Small intestine (tissue), 7 donors: ENCODE results near the gene ARHGAP40. TPM values are rescaled to one million over a fixed set of nuclear protein-coding genes. Genes with fewer than 3 reads are reported as not detected.
"Not testable (repeated sequence)": the region's sequence is repeated elsewhere in the genome, so short reads cannot be mapped to it uniquely, and the experiment has no call there.

Experiments
- DNase-seq, 2 donors: peaks; one replicate each; pipeline versions ENCODE4 v3.0.0 to v3.0.0-alpha.2; 2013
- FAIRE-seq: peaks from 2 replicates; lab custom pipeline; 2012; peaks lifted over from hg19 to GRCh38; lab: Jason Lieb, UNC
- H3K27ac ChIP-seq, 3 donors: one replicate each; pipeline ENCODE4 v1.5.1; 2013; ENCODE audit warnings: low read length in 2 of 3, mild to moderate bottlenecking in 2 of 3, control low read depth in 1 of 3, inconsistent platforms in 1 of 3, low read depth in 1 of 3, moderate library complexity in 1 of 3
- H3K27me3 ChIP-seq, 3 donors: one replicate each; pipeline ENCODE4 v1.6.1; 2013; ENCODE audit warnings: low read length in 3 of 3, inconsistent platforms in 1 of 3; ENCODE audit not compliant: control insufficient read depth in 3 of 3, insufficient read depth in 3 of 3
- H3K36me3 ChIP-seq, 3 donors: one replicate each; pipeline ENCODE4 v1.6.1; 2013; ENCODE audit warnings: low read length in 3 of 3, inconsistent platforms in 1 of 3, low read depth in 1 of 3, mild to moderate bottlenecking in 1 of 3, moderate library complexity in 1 of 3; ENCODE audit not compliant: control insufficient read depth in 3 of 3, insufficient read depth in 2 of 3
- H3K4me1 ChIP-seq, 3 donors: one replicate each; pipeline ENCODE4 v1.6.1; 2013; ENCODE audit warnings: low read length in 2 of 3, inconsistent platforms in 1 of 3, low read depth in 1 of 3, mild to moderate bottlenecking in 1 of 3, moderate library complexity in 1 of 3; ENCODE audit not compliant: control insufficient read depth in 3 of 3, insufficient read depth in 2 of 3
- H3K4me3 ChIP-seq, 3 donors: one replicate each; pipeline ENCODE4 v1.5.1; 2013; ENCODE audit warnings: low read length in 3 of 3, control low read depth in 1 of 3, inconsistent platforms in 1 of 3, low read depth in 1 of 3, mild to moderate bottlenecking in 1 of 3, moderate library complexity in 1 of 3
- H3K9me3 ChIP-seq, 2 donors: one replicate each; pipeline ENCODE4 v1.6.1; 2013; ENCODE audit warnings: low read depth in 1 of 2, low read length in 1 of 2; ENCODE audit not compliant: control insufficient read depth in 2 of 2, insufficient read depth in 1 of 2
- WGBS, 3 donors: extraction: QIAGEN DNeasy Blood & Tissue Kit; methylation state at CpG; one replicate each; pipeline ENCODE4 v1.1.7; 2013; 5-methylcytosine and 5-hydroxymethylcytosine counted together
- polyA plus RNA-seq, 4 donors: library from polyadenylated mRNA; stranded (reverse) in 3 of 4; unstranded in 1 of 4; fragments of 200-250 nt in 3 of 4; fragments of 120-200 nt in 1 of 4; gene quantifications; one replicate each; pipeline versions ENCODE4 v1.2.1 to v1.2.3, GENCODE V29; 2013
- donor health status: healthy with polysubstance abuse.
- donor health status: control.
- donor health status: control.
- donor health status: Bipolar disorder and iron deficiency.
- donor health status: healthy.

The ARHGAP40 gene
- polyA plus RNA-seq, 4 donors: 0.01 to 0.06 TPM; not detected in 2

DNA sequence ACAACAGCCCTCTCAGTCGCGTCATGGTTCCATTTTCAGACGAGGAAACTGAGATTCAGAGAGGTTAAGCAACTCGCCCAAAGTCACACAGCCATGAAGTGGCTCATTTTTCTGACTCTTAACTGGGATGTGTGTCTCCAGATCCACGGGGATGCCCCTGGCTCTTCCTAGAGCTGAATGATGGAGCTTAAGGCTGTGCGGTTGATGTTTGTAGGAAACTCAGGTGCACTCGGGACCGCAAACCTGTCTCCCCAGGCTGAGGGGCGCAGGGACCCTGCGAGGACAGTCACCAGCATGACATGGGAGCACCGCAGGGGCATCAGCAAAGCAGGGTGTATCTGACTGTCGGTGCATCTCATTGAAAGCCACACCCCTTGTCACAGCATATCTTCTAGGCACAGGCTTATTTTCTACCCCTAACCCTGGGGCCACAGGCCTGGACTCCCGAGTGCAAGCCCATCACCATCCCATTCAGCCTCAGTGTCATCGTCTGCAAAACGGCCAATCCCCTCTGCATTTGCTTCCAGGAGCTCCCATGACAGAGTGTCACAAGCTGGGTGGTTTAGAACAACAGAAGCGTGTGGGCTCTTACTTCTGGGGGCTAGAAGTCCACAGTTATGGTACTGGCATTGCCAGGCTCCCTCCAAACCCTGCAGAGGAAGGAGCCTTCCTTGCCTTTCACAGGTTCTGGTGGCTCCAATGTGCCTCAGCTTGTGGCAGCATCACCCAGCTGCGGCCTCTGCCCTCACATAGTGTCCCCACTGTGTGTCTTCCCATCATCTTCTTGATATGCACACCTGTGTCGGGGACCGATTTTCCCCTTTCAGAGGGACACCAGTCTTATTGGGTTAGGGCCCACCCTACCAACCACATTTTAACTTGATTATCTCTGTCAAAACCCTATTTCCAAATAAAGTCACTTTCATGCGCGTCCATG is 9.9 kb upstream of the ARHGAP40 start:
- no peak for DNase-seq
- no peaks in the 10 kb centered on the region for H3K4me1 ChIP-seq
- no peak overlapping the region for H3K4me3 ChIP-seq
- H3K9me3 ChIP-seq: no peaks in the 10 kb centered on the region
- peaks cover 0 to 2% (median 0%) of the 10 kb centered on the region in 3 donors for H3K27me3 ChIP-seq
- no peak overlapping the region for H3K27ac ChIP-seq
- 80 to 85% (median 84%) methylated on average over 21 of the region's 21 CpGs for WGBS, 3 donors
- no peaks in the 10 kb centered on the region for H3K36me3 ChIP-seq
- no peak for FAIRE-seq

DNA sequence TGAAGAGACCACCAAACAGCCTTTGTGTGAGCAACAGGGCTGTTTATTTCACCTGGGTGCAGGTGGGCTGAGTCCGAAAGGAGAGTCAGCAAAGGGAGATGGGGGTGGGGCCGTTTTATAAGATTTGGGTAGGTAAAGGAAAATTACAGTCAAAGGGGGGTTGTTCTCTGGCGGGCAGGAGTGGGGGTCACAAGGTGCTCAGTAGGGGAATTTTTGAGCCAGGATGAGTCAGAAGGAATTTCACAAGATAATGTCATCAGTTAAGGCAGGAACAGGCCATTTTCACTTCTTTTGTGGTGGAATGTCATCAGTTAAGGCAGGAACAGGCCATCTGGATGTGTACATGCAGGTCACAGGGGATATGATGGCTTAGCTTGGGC is 9.2 kb upstream of the ARHGAP40 start:
- WGBS, 3 donors: 71 to 73% (median 72%) methylated on average over 3 of the region's 3 CpGs
- not testable (repeated sequence) for H3K27ac ChIP-seq, H3K4me3 ChIP-seq, FAIRE-seq, H3K9me3 ChIP-seq, DNase-seq, H3K4me1 ChIP-seq, H3K36me3 ChIP-seq, H3K27me3 ChIP-seq

DNA sequence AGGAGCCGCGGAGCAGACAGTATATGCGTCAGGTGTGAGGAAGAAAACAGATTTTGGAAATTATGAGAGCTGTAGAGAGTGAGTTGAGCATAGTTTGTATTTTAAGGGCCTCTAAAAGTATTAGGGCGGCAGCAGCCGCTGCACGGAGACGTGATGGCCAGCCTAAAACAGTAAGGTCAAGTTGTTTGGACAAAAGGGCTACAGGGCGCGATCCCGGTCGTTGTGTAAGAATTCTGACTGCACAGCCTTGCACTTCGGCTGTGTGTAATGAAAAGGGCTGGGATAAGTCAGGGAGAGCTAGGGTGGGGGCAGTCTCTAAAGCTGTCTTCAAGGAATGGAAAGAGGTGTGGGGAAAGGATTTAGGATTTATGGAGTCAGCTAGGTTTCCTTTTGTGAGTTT is 7.3 kb upstream of the ARHGAP40 start:
- H3K4me3 ChIP-seq, DNase-seq, FAIRE-seq, H3K4me1 ChIP-seq, H3K36me3 ChIP-seq, H3K27me3 ChIP-seq, H3K27ac ChIP-seq, H3K9me3 ChIP-seq: not testable (repeated sequence)
- 78 to 92% (median 83%) methylated on average over 12 of the region's 12 CpGs for WGBS, 3 donors

GRCh38 chr20:38595886-38596285 is 5.7 kb upstream of the ARHGAP40 start:
- not testable (repeated sequence) for H3K27ac ChIP-seq, H3K9me3 ChIP-seq, DNase-seq, H3K4me1 ChIP-seq, H3K4me3 ChIP-seq, H3K36me3 ChIP-seq, H3K27me3 ChIP-seq, FAIRE-seq
- WGBS, 3 donors: 85 to 89% (median 87%) methylated on average over 15 of the region's 15 CpGs

DNA sequence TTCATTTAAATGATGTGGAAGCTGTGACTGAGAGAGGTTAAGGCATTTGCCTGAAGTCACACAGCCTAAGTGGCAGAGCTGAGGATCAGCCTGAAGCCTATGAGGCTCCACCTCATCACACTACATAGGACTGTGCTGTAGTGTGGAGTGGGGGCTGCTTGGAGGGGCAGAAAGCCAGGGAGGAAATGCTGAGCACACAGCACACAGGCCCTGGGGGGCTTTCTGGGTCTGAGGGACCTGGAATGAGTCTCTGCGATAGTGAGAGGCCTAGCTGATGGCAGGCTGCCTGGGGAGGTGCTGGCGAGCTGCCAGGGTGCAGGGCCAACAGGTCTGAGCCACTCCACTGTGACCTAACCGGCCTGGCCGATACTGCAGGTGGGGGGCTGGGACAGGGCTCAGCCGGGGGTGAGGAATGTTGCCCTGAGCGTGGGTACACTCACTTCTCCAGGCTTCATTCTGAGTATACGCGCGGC is 2.2 kb upstream of the ARHGAP40 start:
- H3K4me1 ChIP-seq: no peaks in the 10 kb centered on the region
- no peaks in the 10 kb centered on the region for H3K9me3 ChIP-seq
- no peak overlapping the region for H3K27ac ChIP-seq
- no peak overlapping the region for H3K4me3 ChIP-seq
- H3K27me3 ChIP-seq: peaks cover 0 to 28% (median 16%) of the 10 kb centered on the region in 3 donors
- WGBS, 3 donors: 42 to 55% (median 48%) methylated on average over 9 of the region's 9 CpGs
- no peak for FAIRE-seq
- no peaks in the 10 kb centered on the region for H3K36me3 ChIP-seq
- no peak for DNase-seq

DNA sequence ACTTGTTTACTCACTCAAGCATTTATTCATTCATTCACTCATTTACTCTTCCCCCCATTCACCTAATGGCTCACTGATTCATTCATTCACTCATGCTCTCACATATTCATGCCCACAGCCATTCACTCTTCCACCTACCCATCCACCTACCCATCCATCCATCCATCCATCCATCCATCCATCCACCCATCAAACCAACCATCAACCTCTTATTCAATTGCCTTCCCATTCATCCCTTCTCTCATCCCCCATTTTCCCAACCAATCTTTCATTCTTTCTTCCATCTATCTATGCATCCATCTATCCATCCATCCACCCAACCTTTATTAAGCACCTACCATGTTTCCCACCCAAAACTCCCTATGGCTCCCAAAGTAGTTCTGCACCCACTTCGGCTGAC is 1.6 kb upstream of the ARHGAP40 start:
- no peaks in the 10 kb centered on the region for H3K9me3 ChIP-seq
- H3K27me3 ChIP-seq: peaks cover 0 to 28% (median 19%) of the 10 kb centered on the region in 3 donors
- no peak for FAIRE-seq
- no peaks in the 10 kb centered on the region for H3K36me3 ChIP-seq
- DNase-seq: no peak
- H3K4me1 ChIP-seq: no peaks in the 10 kb centered on the region
- H3K27ac ChIP-seq: no peak overlapping the region
- 85 to 100% (median 92%) methylated on average over 1 of the region's 1 CpG for WGBS, 3 donors
- H3K4me3 ChIP-seq: no peak overlapping the region

DNA sequence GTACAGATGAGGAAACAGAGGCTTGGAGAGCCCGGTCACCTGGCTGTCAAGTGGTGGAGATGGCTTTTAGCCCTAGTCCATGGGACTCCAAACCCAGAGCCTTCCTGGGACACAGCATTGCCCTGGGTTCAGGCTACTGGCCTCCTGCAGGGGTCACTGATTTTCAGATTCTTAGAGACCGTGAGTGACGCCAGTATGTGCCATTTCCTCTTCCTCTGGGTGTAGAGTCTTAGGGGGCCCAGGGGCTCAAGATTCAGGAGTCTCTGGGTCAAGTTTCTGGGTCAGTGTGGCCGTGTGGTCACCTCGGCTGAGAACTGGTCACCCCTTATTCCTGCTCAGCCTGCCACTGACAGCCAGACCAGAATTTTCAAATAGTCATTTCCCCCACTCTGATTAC is 574 bp downstream of the ARHGAP40 start:
- Histone ChIP-seq H3K27me3 (peaks cover 0 to 36% (median 26%) of the 10 kb centered on the region in 3 donors), H3K4me3 (no peak overlapping the region), H3K36me3 (no peaks in the 10 kb centered on the region), H3K9me3 (no peaks in the 10 kb centered on the region), H3K4me1 (no peaks in the 10 kb centered on the region), H3K27ac (no peak overlapping the region)
- FAIRE-seq (no peak), DNase-seq (no peak)
- whole genome bisulfite sequencing, 3 donors: 40 to 47% (median 43%) methylated on average over 5 of the region's 5 CpGs

DNA sequence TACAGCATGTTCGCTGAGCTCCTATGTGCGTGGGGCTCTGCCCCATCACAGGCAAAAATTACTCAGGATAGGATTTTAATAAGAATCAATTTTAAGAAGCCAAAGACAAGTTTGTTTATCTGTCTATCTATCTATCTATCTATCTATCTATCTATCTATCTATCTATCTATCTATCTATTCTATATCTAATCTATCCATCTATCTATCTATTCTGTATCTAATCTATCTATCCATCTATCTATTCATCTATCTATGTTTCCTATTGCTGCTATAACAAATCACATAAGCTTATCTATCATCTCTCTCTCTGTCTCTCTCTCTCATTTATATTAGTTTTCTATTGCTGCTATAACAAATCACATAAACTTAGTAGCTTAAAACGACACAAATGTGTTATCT is 1.7 kb downstream of the ARHGAP40 start:
- no peaks in the 10 kb centered on the region for H3K36me3 ChIP-seq
- H3K27ac ChIP-seq: no peak overlapping the region
- H3K9me3 ChIP-seq: no peaks in the 10 kb centered on the region
- peaks cover 0 to 41% (median 29%) of the 10 kb centered on the region in 3 donors for H3K27me3 ChIP-seq
- DNase-seq (no peak), FAIRE-seq (no peak)
- 60 to 76% (median 73%) methylated on average over 3 of the region's 3 CpGs for WGBS, 3 donors
- H3K4me1 ChIP-seq: no peaks in the 10 kb centered on the region
- H3K4me3 ChIP-seq: no peak overlapping the region
